GM18526 (cell line): ENCODE data around the gene MAP3K5.

ENCODE experiments used
- POLR2A ChIP-seq: IDR thresholded peaks from 3 replicates; pipeline ENCODE4 v1.6.1; 2011; ENCODE audit not compliant: insufficient read length; ENCODE audit errors: extremely low read depth

Gene MAP3K5

GRCh38 chr6:136535880-136536650 is 256.2 kb downstream of the MAP3K5 start:
- no peak for TF ChIP-seq POLR2A

GRCh38 chr6:136535017-136535765 is 257.1 kb downstream of the MAP3K5 start:
- no peak for TF ChIP-seq POLR2A

- TF ChIP-seq POLR2A = no peak
Measured at GRCh38 chr6:136534268-136534667, 258.0 kb downstream of the MAP3K5 start.

DNA sequence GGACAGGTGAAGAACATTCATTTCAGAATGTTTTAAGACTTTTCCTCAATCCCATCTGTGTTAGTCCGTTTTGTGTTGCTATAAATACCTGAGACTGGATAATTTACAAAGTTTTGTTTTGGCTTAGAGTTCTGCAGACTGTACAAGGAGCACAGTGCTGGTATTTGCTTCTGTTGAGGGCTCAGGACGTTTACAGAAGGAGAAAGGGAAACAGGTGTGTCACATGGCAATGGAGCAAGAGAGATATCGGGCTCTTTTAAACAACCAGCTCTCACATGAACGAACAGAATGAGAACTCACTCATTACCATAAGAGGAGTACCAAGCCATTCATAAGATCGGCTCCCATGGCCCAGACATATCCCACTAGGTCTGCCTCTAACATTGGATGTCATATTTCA is 258.8 kb downstream of the MAP3K5 start:
- TF ChIP-seq POLR2A = no peak

- TF ChIP-seq POLR2A = no peak
Measured at GRCh38 chr6:136532030-136532429, 260.2 kb downstream of the MAP3K5 start.

- no peak for TF ChIP-seq POLR2A
Measured at GRCh38 chr6:136529710-136530109, 262.6 kb downstream of the MAP3K5 start.

DNA sequence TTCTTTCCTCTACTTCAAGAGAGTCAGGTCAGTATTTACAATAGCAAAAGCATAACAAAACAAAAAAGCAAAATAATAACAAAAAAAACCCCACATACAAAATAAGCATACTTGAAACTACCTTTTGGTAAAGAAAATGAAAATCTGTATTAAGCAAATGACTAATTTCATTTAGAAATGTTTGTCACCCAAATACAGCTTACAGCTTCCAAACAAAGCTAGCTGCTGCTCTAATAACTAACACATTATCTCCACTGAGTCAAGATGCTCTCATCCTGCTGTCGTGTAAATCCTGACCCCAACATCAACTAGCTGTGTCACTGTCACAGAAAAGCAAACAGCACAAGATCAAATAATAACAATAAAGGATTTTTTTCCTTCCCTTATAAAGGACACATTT is 263.8 kb downstream of the MAP3K5 start:
- TF ChIP-seq POLR2A = no peak

DNA sequence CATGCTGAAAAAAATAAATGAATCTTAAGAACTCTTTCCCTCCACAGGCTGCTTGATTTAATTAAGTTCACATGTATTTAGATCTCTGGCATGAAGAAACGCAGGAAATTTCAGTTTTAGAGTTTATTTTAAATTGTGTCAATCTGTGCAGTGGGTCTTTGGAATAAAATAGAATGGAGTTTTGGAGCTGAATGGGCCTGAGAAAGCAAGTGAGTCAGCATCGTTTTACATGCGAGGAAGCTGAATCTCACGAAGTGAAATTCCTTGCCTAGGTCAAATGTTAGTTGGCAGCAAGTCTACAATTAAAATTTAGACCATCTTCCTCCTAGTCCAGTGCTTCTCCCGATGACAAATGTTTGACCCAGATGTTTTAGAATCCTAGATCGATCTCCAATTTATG is 264.4 kb downstream of the MAP3K5 start:
- no peak for TF ChIP-seq POLR2A

DNA sequence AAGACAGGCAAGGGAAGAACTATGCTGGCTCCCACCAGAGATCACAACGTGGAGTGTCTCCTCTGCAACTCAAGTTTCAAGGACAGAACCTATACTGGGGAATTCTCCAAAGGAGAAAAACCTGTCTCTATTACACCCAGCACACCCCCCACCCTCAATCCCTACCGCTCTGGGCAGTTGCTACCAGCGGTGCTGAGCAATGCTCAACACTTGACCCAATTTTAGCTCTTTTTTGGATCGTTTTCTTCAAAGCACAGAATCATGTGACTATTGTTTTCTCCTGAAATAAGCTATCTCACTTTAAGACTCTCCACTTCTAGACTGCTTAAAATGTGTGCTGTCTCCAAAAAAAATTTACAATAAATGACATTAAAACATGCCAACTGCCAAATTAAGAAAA is 265.3 kb downstream of the MAP3K5 start:
- no peak for TF ChIP-seq POLR2A

GRCh38 chr6:136526196-136526930 is 265.9 kb downstream of the MAP3K5 start:
- no peak for TF ChIP-seq POLR2A

GRCh38 chr6:136525586-136526195 is 266.6 kb downstream of the MAP3K5 start:
- TF ChIP-seq POLR2A = no peak

GRCh38 chr6:136524936-136525413 is 267.3 kb downstream of the MAP3K5 start:
- no peak for TF ChIP-seq POLR2A

- no peak for TF ChIP-seq POLR2A
Measured at GRCh38 chr6:136524339-136524935, 267.8 kb downstream of the MAP3K5 start.

GRCh38 chr6:136523196-136523595 is 269.1 kb downstream of the MAP3K5 start:
- TF ChIP-seq POLR2A = no peak

GRCh38 chr6:136522636-136523035 is 269.6 kb downstream of the MAP3K5 start:
- no peak for TF ChIP-seq POLR2A
